Kidney (tissue), 14 donors: ENCODE results near the gene TOMM40. TPM values are rescaled to one million over a fixed set of nuclear protein-coding genes. Genes with fewer than 3 reads are reported as not detected.
A peak's percentile ranks its signal among the peaks of the same experiment; 100 is the strongest.

Experiments used
- DNase-seq, 5 donors: peaks; one replicate each; pipeline ENCODE4 v3.0.0-alpha.2; 2013 to 2020
- FAIRE-seq: peaks from 2 replicates; lab custom pipeline; 2012; peaks lifted over from hg19 to GRCh38; lab: Jason Lieb, UNC
- H3K27ac ChIP-seq, 2 donors: one replicate each; pipeline ENCODE4 v1.7.0; 2013; ENCODE audit warnings: low read depth in 2 of 2, low read length in 2 of 2, inconsistent platforms in 1 of 2
- H3K27me3 ChIP-seq: one replicate; pipeline ENCODE4 v1.7.1; 2013; ENCODE audit warnings: low read length, inconsistent platforms; ENCODE audit not compliant: control insufficient read depth, insufficient read depth
- H3K36me3 ChIP-seq, 3 donors: one replicate each; pipeline versions ENCODE4 v1.7.0 to v1.7.1; 2013; ENCODE audit warnings: low read length in 3 of 3, control low read depth in 1 of 3, inconsistent platforms in 1 of 3; ENCODE audit not compliant: insufficient read depth in 3 of 3, control insufficient read depth in 2 of 3
- H3K4me1 ChIP-seq, 3 donors: one replicate each; pipeline versions ENCODE4 v1.7.0 to v1.7.1; 2013; ENCODE audit warnings: low read length in 3 of 3, inconsistent platforms in 1 of 3, low read depth in 1 of 3; ENCODE audit not compliant: control insufficient read depth in 2 of 3, insufficient read depth in 2 of 3
- H3K4me3 ChIP-seq, 3 donors: one replicate each; pipeline versions ENCODE4 v1.7.0 to v1.8.1; 2013; ENCODE audit warnings: low read length in 3 of 3, control low read depth in 1 of 3, inconsistent platforms in 1 of 3
- H3K9ac ChIP-seq, 3 donors: one replicate each; pipeline versions ENCODE4 v1.7.0 to v1.7.1; 2013; ENCODE audit warnings: low read length in 3 of 3, control low read depth in 1 of 3, inconsistent platforms in 1 of 3
- H3K9me3 ChIP-seq, 3 donors: one replicate each; pipeline versions ENCODE4 v1.7.0 to v1.7.1; 2013; ENCODE audit warnings: low read length in 3 of 3, control low read depth in 1 of 3, inconsistent platforms in 1 of 3; ENCODE audit not compliant: control insufficient read depth in 2 of 3, insufficient read depth in 1 of 3
- intact Hi-C: fragments of 100-400 bp; cut with DNase I; formaldehyde crosslinking; loops from one replicate; pipeline ENCODE4 v1.11.1; 2022
- polyA plus RNA-seq: library from polyadenylated mRNA; stranded (reverse); fragments of 350-450 nt; fragmentation: Illumina TruSeq; extraction: RNeasy Lipid Tissue Mini Kit (QIAGEN cat#74804); gene quantifications from one replicate; pipeline ENCODE4 v1.2.3, GENCODE V29; 2014; ENCODE audit warnings: low read depth, low replicate concordance; ENCODE audit not compliant: insufficient read depth
- total RNA-seq: library from RNA; stranded (reverse); fragmentation: NEBNext Ultra II Directional; extraction: Animal tissue kit (Norgen Biotek cat#: 25700); gene quantifications from one replicate; pipeline ENCODE4 v1.2.1, GENCODE V29; 2021
- TF ChIP-seq, protein P1 (sequence below): IDR thresholded peaks from 3 replicates; pipeline ENCODE4 v1.5.1; 2012; ENCODE audit warnings: mild to moderate bottlenecking, moderate library complexity, borderline replicate concordance; ENCODE audit not compliant: insufficient read depth; ENCODE audit errors: extremely low read depth
- donor health status: control.
- donor health status: control.
- donor health status: control.
- donor health status: control.
- donor health status: control.
- donor health status: DM: yes; HTN: yes; CAD: no.
- donor health status: Normal renal cell carcinoma (clear cell type).

The TOMM40 gene
- total and polyA plus RNA-seq, 2 donors from 2014 or later: 45.4 to 51.5 TPM

DNA sequence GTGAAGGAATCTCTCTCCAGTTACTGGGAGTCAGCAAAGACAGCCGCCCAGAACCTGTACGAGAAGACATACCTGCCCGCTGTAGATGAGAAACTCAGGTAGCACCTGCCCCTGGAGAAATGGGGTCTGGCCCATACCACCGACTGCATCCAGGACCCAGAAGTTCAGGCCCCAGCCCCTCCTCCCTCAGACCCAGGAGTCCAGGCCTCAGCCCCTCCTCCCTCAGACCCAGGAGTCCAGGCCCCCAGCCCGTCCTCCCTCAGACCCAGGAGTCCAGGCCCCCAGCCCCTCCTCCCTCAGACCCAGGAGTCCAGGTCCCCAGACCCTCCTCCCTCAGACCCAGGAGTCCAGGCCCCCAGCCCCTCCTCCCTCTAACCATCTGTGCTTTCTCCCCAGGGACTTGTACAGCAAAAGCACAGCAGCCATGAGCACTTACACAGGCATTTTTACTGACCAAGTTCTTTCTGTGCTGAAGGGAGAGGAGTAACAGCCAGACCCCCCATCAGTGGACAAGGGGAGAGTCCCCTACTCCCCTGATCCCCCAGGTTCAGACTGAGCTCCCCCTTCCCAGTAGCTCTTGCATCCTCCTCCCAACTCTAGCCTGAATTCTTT is 57.8 kb downstream of the TOMM40 start:
- intact Hi-C loops: no loop called here
- H3K4me3 ChIP-seq: no peak overlapping the region
- DNase-seq (no peak), FAIRE-seq (no peak)
- H3K27ac ChIP-seq: no peak overlapping the region
- H3K4me1 ChIP-seq: peaks cover 0 to 6% (median 5%) of the 10 kb centered on the region in 3 donors
- no peak overlapping the region for H3K9ac ChIP-seq
- TF ChIP-seq, protein P1, sequence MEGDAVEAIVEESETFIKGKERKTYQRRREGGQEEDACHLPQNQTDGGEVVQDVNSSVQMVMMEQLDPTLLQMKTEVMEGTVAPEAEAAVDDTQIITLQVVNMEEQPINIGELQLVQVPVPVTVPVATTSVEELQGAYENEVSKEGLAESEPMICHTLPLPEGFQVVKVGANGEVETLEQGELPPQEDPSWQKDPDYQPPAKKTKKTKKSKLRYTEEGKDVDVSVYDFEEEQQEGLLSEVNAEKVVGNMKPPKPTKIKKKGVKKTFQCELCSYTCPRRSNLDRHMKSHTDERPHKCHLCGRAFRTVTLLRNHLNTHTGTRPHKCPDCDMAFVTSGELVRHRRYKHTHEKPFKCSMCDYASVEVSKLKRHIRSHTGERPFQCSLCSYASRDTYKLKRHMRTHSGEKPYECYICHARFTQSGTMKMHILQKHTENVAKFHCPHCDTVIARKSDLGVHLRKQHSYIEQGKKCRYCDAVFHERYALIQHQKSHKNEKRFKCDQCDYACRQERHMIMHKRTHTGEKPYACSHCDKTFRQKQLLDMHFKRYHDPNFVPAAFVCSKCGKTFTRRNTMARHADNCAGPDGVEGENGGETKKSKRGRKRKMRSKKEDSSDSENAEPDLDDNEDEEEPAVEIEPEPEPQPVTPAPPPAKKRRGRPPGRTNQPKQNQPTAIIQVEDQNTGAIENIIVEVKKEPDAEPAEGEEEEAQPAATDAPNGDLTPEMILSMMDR: no peak
- H3K36me3 ChIP-seq: no peaks in the 10 kb centered on the region
- no peaks in the 10 kb centered on the region for H3K9me3 ChIP-seq
- no peaks in the 10 kb centered on the region for H3K27me3 ChIP-seq

DNA sequence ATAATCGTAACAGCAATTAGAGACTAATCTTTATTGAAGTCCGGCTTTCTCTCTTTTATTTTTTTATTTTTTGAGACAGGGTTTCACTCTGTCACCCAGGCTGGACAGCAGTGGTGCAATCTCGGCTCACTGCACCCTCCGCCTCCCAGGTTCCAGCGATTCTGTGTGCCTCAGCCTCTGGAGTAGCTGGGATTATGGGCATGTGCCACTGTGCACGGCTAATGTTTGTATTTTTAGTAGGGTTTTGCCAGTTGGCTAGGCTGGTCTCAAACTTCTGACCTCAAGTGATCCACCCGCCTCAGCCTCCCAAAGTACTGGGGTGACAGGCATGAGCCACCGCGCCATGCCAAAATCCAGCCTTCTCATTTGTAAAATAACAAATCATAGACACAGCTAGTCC is 58.5 kb downstream of the TOMM40 start:
- TF ChIP-seq, protein P1: no peak
- DNase-seq: no peak
- no peak overlapping the region for H3K9ac ChIP-seq
- no peak for FAIRE-seq
- H3K27me3 ChIP-seq: no peaks in the 10 kb centered on the region
- no peak overlapping the region for H3K27ac ChIP-seq
- peaks cover 0 to 11% (median 5%) of the 10 kb centered on the region in 3 donors for H3K4me1 ChIP-seq
- no peak overlapping the region for H3K4me3 ChIP-seq
- no peaks in the 10 kb centered on the region for H3K36me3 ChIP-seq
- intact Hi-C loops: no loop called here
- H3K9me3 ChIP-seq: no peaks in the 10 kb centered on the region

DNA sequence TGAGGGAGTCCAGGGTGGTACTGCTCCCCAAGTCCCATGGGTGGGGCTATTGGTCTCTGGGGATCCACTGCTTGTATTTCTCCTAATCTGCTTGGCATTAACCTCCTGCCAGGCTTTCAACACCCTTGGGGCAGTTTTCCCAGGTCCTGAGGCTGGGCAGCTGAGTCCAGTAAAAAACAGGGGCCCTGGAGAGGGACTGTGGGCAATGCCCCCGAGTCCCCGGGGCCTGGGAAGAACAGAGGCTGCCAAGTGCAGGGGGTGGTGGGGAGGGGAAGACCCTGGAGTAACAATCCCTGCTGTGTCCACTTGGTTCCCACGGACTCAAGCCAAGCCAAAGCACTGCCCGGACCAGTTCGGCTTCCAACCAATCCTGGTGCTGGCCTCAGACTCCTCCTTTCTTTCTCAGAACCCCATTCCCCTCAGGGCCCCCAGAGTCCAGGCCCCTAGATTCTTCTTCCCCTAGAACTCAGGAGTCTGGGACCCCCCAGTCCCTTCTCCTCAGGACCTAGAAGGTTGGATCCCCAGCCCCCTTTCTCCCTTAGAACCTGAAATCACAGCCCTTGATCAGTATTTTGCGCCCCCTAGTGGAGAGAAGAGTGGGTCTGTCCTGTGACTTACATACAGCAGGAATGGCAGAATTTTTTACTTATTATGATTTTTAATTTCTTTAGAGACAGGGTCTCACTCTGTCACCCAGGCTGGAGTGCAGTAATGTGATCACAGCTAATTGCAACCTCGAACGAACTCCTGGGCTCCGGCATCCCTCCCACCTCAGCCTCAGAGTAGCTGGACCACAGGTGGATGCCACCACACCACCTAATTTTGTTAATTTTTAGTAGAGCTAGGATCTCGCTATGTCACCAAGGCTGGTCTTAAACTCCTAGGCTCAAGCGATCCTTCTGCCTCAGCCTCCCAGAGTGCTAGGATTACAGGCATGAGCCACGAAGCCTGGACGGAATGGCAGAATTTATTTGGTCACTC is 60.4 kb downstream of the TOMM40 start:
- DNase-seq (peak in 4 of 5 donors; percentile 68 to 94 (median 78)), FAIRE-seq (no peak)
- H3K27ac ChIP-seq: no peak overlapping the region

More for the DNA sequence above, 60.4 kb downstream of the TOMM40 start:
- no peaks in the 10 kb centered on the region for H3K36me3 ChIP-seq
- intact Hi-C loops: loop anchor here (5.0 kb wide), 1 partner anchor 44 kb away; the partner anchor contains the start of gene APOE
- no peak overlapping the region for H3K4me3 ChIP-seq
- peaks cover 0 to 18% (median 10%) of the 10 kb centered on the region in 3 donors for H3K4me1 ChIP-seq
- no peaks in the 10 kb centered on the region for H3K27me3 ChIP-seq
- TF ChIP-seq, protein P1: peak; percentile 79
- no peaks in the 10 kb centered on the region for H3K9me3 ChIP-seq
- peak overlapping the region in 1 of 3 donors; percentile 7 for H3K9ac ChIP-seq

Other genes starting within 250 kb of the TOMM40 start
- gene PVR, start 247.3 kb upstream of the TOMM40 start, total RNA-seq: 36.4 TPM
- 20.7 TPM for gene PVR, start 247.3 kb upstream of the TOMM40 start, polyA plus RNA-seq
- 5.1 TPM for gene CEACAM19, start 219.8 kb upstream of the TOMM40 start, total RNA-seq
- 5.5 TPM for gene CEACAM19, start 219.8 kb upstream of the TOMM40 start, polyA plus RNA-seq
- gene CEACAM16, start 192.1 kb upstream of the TOMM40 start, total RNA-seq: not detected
- gene CEACAM16, start 192.1 kb upstream of the TOMM40 start, polyA plus RNA-seq: not detected
- gene BCL3, start 142.5 kb upstream of the TOMM40 start, total RNA-seq: 86.8 TPM
- 23.2 TPM for gene BCL3, start 142.5 kb upstream of the TOMM40 start, polyA plus RNA-seq
- gene CBLC, start 113.4 kb upstream of the TOMM40 start, total RNA-seq: 11.5 TPM
- 8.2 TPM for gene CBLC, start 113.4 kb upstream of the TOMM40 start, polyA plus RNA-seq
- 748 TPM for gene BCAM, start 82.2 kb upstream of the TOMM40 start, total RNA-seq
- gene BCAM, start 82.2 kb upstream of the TOMM40 start, polyA plus RNA-seq: 671 TPM
- 110 TPM for gene NECTIN2, start 45.0 kb upstream of the TOMM40 start, total RNA-seq
- 111 TPM for gene NECTIN2, start 45.0 kb upstream of the TOMM40 start, polyA plus RNA-seq
- gene APOE, start 14.5 kb downstream of the TOMM40 start, total RNA-seq: 122 TPM
- gene APOE, start 14.5 kb downstream of the TOMM40 start, polyA plus RNA-seq: 2,837 TPM
- gene APOC1, start 23.4 kb downstream of the TOMM40 start, total RNA-seq: 11.8 TPM
- 16.7 TPM for gene APOC1, start 23.4 kb downstream of the TOMM40 start, polyA plus RNA-seq
- not detected for gene APOC4, start 51.0 kb downstream of the TOMM40 start, total RNA-seq
- not detected for gene APOC4, start 51.0 kb downstream of the TOMM40 start, polyA plus RNA-seq
- gene APOC2, start 54.8 kb downstream of the TOMM40 start, total RNA-seq: 1.6 TPM
- 25.0 TPM for gene APOC2, start 54.8 kb downstream of the TOMM40 start, polyA plus RNA-seq
- gene CLPTM1, start 64.1 kb downstream of the TOMM40 start, total RNA-seq: 107 TPM
- gene CLPTM1, start 64.1 kb downstream of the TOMM40 start, polyA plus RNA-seq: 142 TPM
- gene RELB, start 110.2 kb downstream of the TOMM40 start, total RNA-seq: 30.6 TPM
- 10.3 TPM for gene RELB, start 110.2 kb downstream of the TOMM40 start, polyA plus RNA-seq
- gene CLASRP, start 147.8 kb downstream of the TOMM40 start, total RNA-seq: 83.6 TPM
- gene CLASRP, start 147.8 kb downstream of the TOMM40 start, polyA plus RNA-seq: 38.0 TPM
- gene ZNF296, start 185.2 kb downstream of the TOMM40 start, total RNA-seq: 2.1 TPM
- 1.2 TPM for gene ZNF296, start 185.2 kb downstream of the TOMM40 start, polyA plus RNA-seq
- gene GEMIN7, start 188.0 kb downstream of the TOMM40 start, total RNA-seq: 17.2 TPM
- 32.2 TPM for gene GEMIN7, start 188.0 kb downstream of the TOMM40 start, polyA plus RNA-seq
- 33.0 TPM for gene PPP1R37, start 201.9 kb downstream of the TOMM40 start, total RNA-seq
- gene PPP1R37, start 201.9 kb downstream of the TOMM40 start, polyA plus RNA-seq: 21.6 TPM